Fibroblast of mammary gland (primary cell): ENCODE data around the gene DOCK10.

Experiments used
- DNase-seq: peaks from one replicate; pipeline ENCODE4 v3.0.0-alpha.2; 2010; ENCODE audit warnings: low read depth
- H3K4me3 ChIP-seq: 2 replicates; pipeline ENCODE4 v1.5.1; 2011; ENCODE audit warnings: low read depth, mild to moderate bottlenecking, low read length, moderate library complexity; ENCODE audit not compliant: control insufficient read depth
- CTCF ChIP-seq: conservative IDR thresholded peaks from 2 replicates; pipeline ENCODE4 v1.5.1; 2011; ENCODE audit warnings: low read depth, low read length, inconsistent platforms; ENCODE audit not compliant: control insufficient read depth, insufficient read depth

The DOCK10 gene

GRCh38 chr2:224835405-224835804, 206.9 kb downstream of the DOCK10 start:
- DNase-seq: no peak
- no peak overlapping the region for H3K4me3 ChIP-seq
- no peak for TF ChIP-seq CTCF

GRCh38 chr2:224833986-224834385, 208.3 kb downstream of the DOCK10 start:
- DNase-seq: no peak
- no peak for TF ChIP-seq CTCF
- H3K4me3 ChIP-seq: no peak overlapping the region

- DNase-seq: no peak
Observed at GRCh38 chr2:224832207-224832606, 210.1 kb downstream of the DOCK10 start.

GRCh38 chr2:224831530-224831929, 210.7 kb downstream of the DOCK10 start:
- no peak overlapping the region for H3K4me3 ChIP-seq
- TF ChIP-seq CTCF: no peak
- no peak for DNase-seq

More at GRCh38 chr2:224832207-224832606, 210.1 kb downstream of the DOCK10 start:
- TF ChIP-seq CTCF: no peak
- H3K4me3 ChIP-seq: no peak overlapping the region

GRCh38 chr2:224820283-224820991, 221.8 kb downstream of the DOCK10 start:
- DNase-seq: peak; percentile 17
- TF ChIP-seq CTCF: no peak
- H3K4me3 ChIP-seq: no peak overlapping the region

GRCh38 chr2:224819075-224819474, 223.2 kb downstream of the DOCK10 start:
- TF ChIP-seq CTCF: no peak
- no peak for DNase-seq
- H3K4me3 ChIP-seq: no peak overlapping the region
